Stimulated activated CD4-positive, alpha-beta T cell treated with anti-CD3 and anti-CD28 coated beads, Interleukin-1b, Interleukin-23, amount 100 ng/mL, for 4 hours (primary cell): ENCODE results near the gene SNRNP48.

ENCODE experiments used
- DNase-seq, 2 donors: peaks; one replicate each; pipeline ENCODE4 v3.0.0-alpha.2; 2020; ENCODE audit warnings: low read depth in 2 of 2

The SNRNP48 gene

GRCh38 chr6:7593229-7593628 is 3.2 kb downstream of the SNRNP48 start:
- no peak for DNase-seq

- DNase-seq: no peak
These were observed 4.7 kb downstream of the SNRNP48 start for GRCh38 chr6:7594579-7595125.

- DNase-seq: no peak
These were observed 14.0 kb downstream of the SNRNP48 start for GRCh38 chr6:7604003-7604402.

GRCh38 chr6:7604506-7604905 is 14.5 kb downstream of the SNRNP48 start:
- no peak for DNase-seq

- DNase-seq: peak in 1 of 2 donors; percentile 23
These were observed 25.8 kb downstream of the SNRNP48 start for GRCh38 chr6:7615611-7616383.

GRCh38 chr6:7617801-7618764 is 28.1 kb downstream of the SNRNP48 start:
- no peak for DNase-seq

GRCh38 chr6:7621761-7622160 is 31.8 kb downstream of the SNRNP48 start:
- DNase-seq: no peak

- DNase-seq: no peak
These were observed 35.1 kb downstream of the SNRNP48 start for GRCh38 chr6:7624796-7625710.

- no peak for DNase-seq
These were observed 38.5 kb downstream of the SNRNP48 start for GRCh38 chr6:7628479-7628878.

GRCh38 chr6:7628909-7629308 is 38.9 kb downstream of the SNRNP48 start:
- no peak for DNase-seq

- no peak for DNase-seq
These were observed 39.3 kb downstream of the SNRNP48 start for GRCh38 chr6:7629321-7629720.

GRCh38 chr6:7630792-7631191 is 40.8 kb downstream of the SNRNP48 start:
- no peak for DNase-seq

GRCh38 chr6:7631466-7631865 is 41.5 kb downstream of the SNRNP48 start:
- DNase-seq: no peak

- no peak for DNase-seq
These were observed 42.7 kb downstream of the SNRNP48 start for GRCh38 chr6:7632501-7633290.

- no peak for DNase-seq
These were observed 43.4 kb downstream of the SNRNP48 start for GRCh38 chr6:7633361-7633760.

- no peak for DNase-seq
These were observed 46.2 kb downstream of the SNRNP48 start for GRCh38 chr6:7636151-7636550.

GRCh38 chr6:7637533-7637932 is 47.5 kb downstream of the SNRNP48 start:
- DNase-seq: no peak

GRCh38 chr6:7639427-7639826 is 49.4 kb downstream of the SNRNP48 start:
- DNase-seq: no peak

- DNase-seq: no peak
These were observed 50.0 kb downstream of the SNRNP48 start for GRCh38 chr6:7640016-7640415.
